ENCODE measurements around the gene USP5. TPM values are rescaled to one million over a fixed set of nuclear protein-coding genes. Genes with fewer than 3 reads are reported as not detected.

The USP5 gene
- total RNA-seq, 1 donor from 2014 or later: 61.6 TPM

- peaks cover 9 to 43% (median 28%) of the 10 kb centered on the region in 3 donors for H3K27me3 ChIP-seq (ENCODE audit: control insufficient read depth in 3 of 3, insufficient read depth in 3 of 3, low read length in 3 of 3)
- H3K27ac ChIP-seq (ENCODE audit: low read depth, low read length): no peak overlapping the region
- peaks cover 16 to 23% (median 19%) of the 10 kb centered on the region in 3 donors for H3K4me1 ChIP-seq (ENCODE audit: control insufficient read depth in 3 of 3, insufficient read depth in 3 of 3, low read length in 3 of 3)
- peaks cover 0 to 7% (median 0%) of the 10 kb centered on the region in 3 donors for H3K36me3 ChIP-seq (ENCODE audit: control insufficient read depth in 3 of 3, insufficient read depth in 3 of 3, low read length in 3 of 3)
- no peak overlapping the region for H3K9ac ChIP-seq (ENCODE audit: low read depth in 1 of 3, low read length in 3 of 3)
- no peaks in the 10 kb centered on the region for H3K9me3 ChIP-seq (ENCODE audit: control insufficient read depth in 3 of 3, low read length in 3 of 3)
- no peak overlapping the region for H3K4me3 ChIP-seq (ENCODE audit: low read length in 3 of 3)
Observed at GRCh38 chr12:6830999-6831398, 21.0 kb upstream of the USP5 start.

GRCh38 chr12:6831450-6831995 is 20.4 kb upstream of the USP5 start:
- Histone ChIP-seq H3K9me3 (ENCODE audit: control insufficient read depth in 3 of 3, low read length in 3 of 3) (no peaks in the 10 kb centered on the region), H3K9ac (ENCODE audit: low read depth in 1 of 3, low read length in 3 of 3) (no peak overlapping the region), H3K27me3 (ENCODE audit: control insufficient read depth in 3 of 3, insufficient read depth in 3 of 3, low read length in 3 of 3) (peaks cover 5 to 38% (median 23%) of the 10 kb centered on the region in 3 donors), H3K36me3 (ENCODE audit: control insufficient read depth in 3 of 3, insufficient read depth in 3 of 3, low read length in 3 of 3) (peaks cover 0 to 7% (median 0%) of the 10 kb centered on the region in 3 donors), H3K4me3 (ENCODE audit: low read length in 3 of 3) (no peak overlapping the region), H3K27ac (ENCODE audit: low read depth, low read length) (no peak overlapping the region), H3K4me1 (ENCODE audit: control insufficient read depth in 3 of 3, insufficient read depth in 3 of 3, low read length in 3 of 3) (peaks cover 16 to 23% (median 19%) of the 10 kb centered on the region in 3 donors)

DNA sequence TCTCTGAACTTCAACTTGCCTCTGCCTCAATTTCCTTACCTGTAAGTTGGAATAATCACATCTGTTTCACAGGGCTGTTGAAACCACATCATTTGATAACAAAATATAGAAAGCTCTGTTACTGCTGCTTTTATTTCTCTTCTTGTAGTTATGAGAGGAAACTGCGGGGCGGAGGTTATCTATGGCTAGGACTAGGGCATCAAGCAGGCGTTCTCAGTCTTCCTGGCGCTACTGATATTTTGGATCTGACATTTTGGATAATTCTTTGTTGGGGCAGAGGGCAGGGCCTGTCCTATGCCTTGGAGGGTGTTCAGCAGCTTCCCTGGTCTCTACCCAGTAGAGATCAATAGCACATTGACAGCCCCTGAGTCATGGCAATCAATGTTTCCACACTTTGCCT is 19.8 kb upstream of the USP5 start:
- peaks cover 5 to 32% (median 17%) of the 10 kb centered on the region in 3 donors for H3K27me3 ChIP-seq (ENCODE audit: control insufficient read depth in 3 of 3, insufficient read depth in 3 of 3, low read length in 3 of 3)
- no peak overlapping the region for H3K4me3 ChIP-seq (ENCODE audit: low read length in 3 of 3)
- H3K27ac ChIP-seq (ENCODE audit: low read depth, low read length): no peak overlapping the region
- H3K9ac ChIP-seq (ENCODE audit: low read depth in 1 of 3, low read length in 3 of 3): no peak overlapping the region
- H3K4me1 ChIP-seq (ENCODE audit: control insufficient read depth in 3 of 3, insufficient read depth in 3 of 3, low read length in 3 of 3): peaks cover 13 to 19% (median 15%) of the 10 kb centered on the region in 3 donors
- peaks cover 0 to 7% (median 0%) of the 10 kb centered on the region in 3 donors for H3K36me3 ChIP-seq (ENCODE audit: control insufficient read depth in 3 of 3, insufficient read depth in 3 of 3, low read length in 3 of 3)
- no peaks in the 10 kb centered on the region for H3K9me3 ChIP-seq (ENCODE audit: control insufficient read depth in 3 of 3, low read length in 3 of 3)

GRCh38 chr12:6833189-6833890 is 18.6 kb upstream of the USP5 start:
- Histone ChIP-seq H3K4me1 (ENCODE audit: control insufficient read depth in 3 of 3, insufficient read depth in 3 of 3, low read length in 3 of 3) (peaks cover 6 to 12% (median 9%) of the 10 kb centered on the region in 3 donors), H3K27ac (ENCODE audit: low read depth, low read length) (no peak overlapping the region)

DNA sequence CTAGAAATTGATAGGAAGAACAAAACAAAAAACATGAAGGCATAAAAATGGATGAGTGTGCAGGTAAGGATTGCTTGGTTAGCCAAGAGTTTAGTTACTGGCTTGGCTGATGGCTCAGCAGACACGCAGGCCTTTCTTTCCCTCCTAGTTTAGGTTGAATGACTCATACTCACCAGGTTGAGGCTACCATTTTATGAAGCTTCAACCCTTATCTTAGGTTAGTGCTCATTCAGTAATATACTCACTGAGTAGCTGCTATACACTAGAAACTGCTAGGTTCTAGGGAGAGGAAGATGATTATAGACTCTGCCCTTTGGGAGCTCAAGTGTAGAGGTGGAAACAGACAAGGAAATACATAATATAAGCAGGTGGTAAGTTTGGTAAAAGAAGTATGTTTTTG is 17.7 kb upstream of the USP5 start:
- peaks cover 0 to 7% (median 3%) of the 10 kb centered on the region in 3 donors for H3K4me1 ChIP-seq (ENCODE audit: control insufficient read depth in 3 of 3, insufficient read depth in 3 of 3, low read length in 3 of 3)
- peaks cover 0 to 8% (median 2%) of the 10 kb centered on the region in 3 donors for H3K36me3 ChIP-seq (ENCODE audit: control insufficient read depth in 3 of 3, insufficient read depth in 3 of 3, low read length in 3 of 3)
- H3K27ac ChIP-seq (ENCODE audit: low read depth, low read length): no peak overlapping the region
- peaks cover 0 to 13% (median 3%) of the 10 kb centered on the region in 3 donors for H3K27me3 ChIP-seq (ENCODE audit: control insufficient read depth in 3 of 3, insufficient read depth in 3 of 3, low read length in 3 of 3)
- H3K9me3 ChIP-seq (ENCODE audit: control insufficient read depth in 3 of 3, low read length in 3 of 3): no peaks in the 10 kb centered on the region
- H3K4me3 ChIP-seq (ENCODE audit: low read length in 3 of 3): no peak overlapping the region
- no peak overlapping the region for H3K9ac ChIP-seq (ENCODE audit: low read depth in 1 of 3, low read length in 3 of 3)

More at GRCh38 chr12:6833189-6833890, 18.6 kb upstream of the USP5 start:
- peaks cover 5 to 22% (median 9%) of the 10 kb centered on the region in 3 donors for H3K27me3 ChIP-seq (ENCODE audit: control insufficient read depth in 3 of 3, insufficient read depth in 3 of 3, low read length in 3 of 3)
- no peaks in the 10 kb centered on the region for H3K9me3 ChIP-seq (ENCODE audit: control insufficient read depth in 3 of 3, low read length in 3 of 3)
- no peak overlapping the region for H3K4me3 ChIP-seq (ENCODE audit: low read length in 3 of 3)
- peak overlapping the region in 1 of 3 donors; percentile 33 for H3K9ac ChIP-seq (ENCODE audit: low read depth in 1 of 3, low read length in 3 of 3)
- peaks cover 0 to 7% (median 2%) of the 10 kb centered on the region in 3 donors for H3K36me3 ChIP-seq (ENCODE audit: control insufficient read depth in 3 of 3, insufficient read depth in 3 of 3, low read length in 3 of 3)

GRCh38 chr12:6834873-6835272 is 17.1 kb upstream of the USP5 start:
- H3K27me3 ChIP-seq (ENCODE audit: control insufficient read depth in 3 of 3, insufficient read depth in 3 of 3, low read length in 3 of 3): peaks cover 0 to 7% (median 0%) of the 10 kb centered on the region in 3 donors
- H3K4me3 ChIP-seq (ENCODE audit: low read length in 3 of 3): no peak overlapping the region
- H3K36me3 ChIP-seq (ENCODE audit: control insufficient read depth in 3 of 3, insufficient read depth in 3 of 3, low read length in 3 of 3): peaks cover 0 to 9% (median 2%) of the 10 kb centered on the region in 3 donors
- no peaks in the 10 kb centered on the region for H3K9me3 ChIP-seq (ENCODE audit: control insufficient read depth in 3 of 3, low read length in 3 of 3)
- no peak overlapping the region for H3K27ac ChIP-seq (ENCODE audit: low read depth, low read length)
- H3K4me1 ChIP-seq (ENCODE audit: control insufficient read depth in 3 of 3, insufficient read depth in 3 of 3, low read length in 3 of 3): peaks cover 0 to 4% (median 0%) of the 10 kb centered on the region in 3 donors
- H3K9ac ChIP-seq (ENCODE audit: low read depth in 1 of 3, low read length in 3 of 3): no peak overlapping the region

DNA sequence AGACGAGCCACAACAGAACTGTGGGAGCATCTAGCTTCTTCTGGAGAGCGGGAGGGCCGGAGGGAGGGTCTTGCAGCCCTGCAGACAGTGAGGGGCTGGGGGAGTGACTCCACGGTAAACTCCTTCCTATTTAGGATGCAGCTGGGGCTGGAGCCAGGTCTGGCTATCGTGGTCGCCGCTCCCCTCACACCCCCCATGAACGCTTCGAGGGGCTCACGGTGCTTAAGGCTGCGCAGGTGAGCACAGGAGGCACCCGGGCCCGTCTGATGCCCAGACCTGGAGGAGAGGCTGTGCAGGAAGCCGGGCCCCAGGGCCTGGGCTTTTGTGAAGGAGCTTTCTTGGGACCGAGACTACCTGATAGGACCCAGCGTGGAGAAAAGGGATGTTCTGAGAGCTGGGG is 15.1 kb upstream of the USP5 start:
- Histone ChIP-seq H3K36me3 (ENCODE audit: control insufficient read depth in 3 of 3, insufficient read depth in 3 of 3, low read length in 3 of 3) (peaks cover 0 to 6% (median 2%) of the 10 kb centered on the region in 3 donors), H3K9ac (ENCODE audit: low read depth in 1 of 3, low read length in 3 of 3) (no peak overlapping the region), H3K4me1 (ENCODE audit: control insufficient read depth in 3 of 3, insufficient read depth in 3 of 3, low read length in 3 of 3) (peaks cover 0 to 5% (median 4%) of the 10 kb centered on the region in 3 donors), H3K27me3 (ENCODE audit: control insufficient read depth in 3 of 3, insufficient read depth in 3 of 3, low read length in 3 of 3) (no peaks in the 10 kb centered on the region), H3K4me3 (ENCODE audit: low read length in 3 of 3) (no peak overlapping the region), H3K9me3 (ENCODE audit: control insufficient read depth in 3 of 3, low read length in 3 of 3) (no peaks in the 10 kb centered on the region), H3K27ac (ENCODE audit: low read depth, low read length) (no peak overlapping the region)

- H3K9ac ChIP-seq (ENCODE audit: low read depth in 1 of 3, low read length in 3 of 3): no peak overlapping the region
- H3K36me3 ChIP-seq (ENCODE audit: control insufficient read depth in 3 of 3, insufficient read depth in 3 of 3, low read length in 3 of 3): peaks cover 0 to 6% (median 2%) of the 10 kb centered on the region in 3 donors
- no peak overlapping the region for H3K27ac ChIP-seq (ENCODE audit: low read depth, low read length)
- no peaks in the 10 kb centered on the region for H3K9me3 ChIP-seq (ENCODE audit: control insufficient read depth in 3 of 3, low read length in 3 of 3)
- H3K4me1 ChIP-seq (ENCODE audit: control insufficient read depth in 3 of 3, insufficient read depth in 3 of 3, low read length in 3 of 3): peaks cover 0 to 5% (median 4%) of the 10 kb centered on the region in 3 donors
- no peaks in the 10 kb centered on the region for H3K27me3 ChIP-seq (ENCODE audit: control insufficient read depth in 3 of 3, insufficient read depth in 3 of 3, low read length in 3 of 3)
- H3K4me3 ChIP-seq (ENCODE audit: low read length in 3 of 3): no peak overlapping the region
Observed at GRCh38 chr12:6837370-6838060, 14.4 kb upstream of the USP5 start.

DNA sequence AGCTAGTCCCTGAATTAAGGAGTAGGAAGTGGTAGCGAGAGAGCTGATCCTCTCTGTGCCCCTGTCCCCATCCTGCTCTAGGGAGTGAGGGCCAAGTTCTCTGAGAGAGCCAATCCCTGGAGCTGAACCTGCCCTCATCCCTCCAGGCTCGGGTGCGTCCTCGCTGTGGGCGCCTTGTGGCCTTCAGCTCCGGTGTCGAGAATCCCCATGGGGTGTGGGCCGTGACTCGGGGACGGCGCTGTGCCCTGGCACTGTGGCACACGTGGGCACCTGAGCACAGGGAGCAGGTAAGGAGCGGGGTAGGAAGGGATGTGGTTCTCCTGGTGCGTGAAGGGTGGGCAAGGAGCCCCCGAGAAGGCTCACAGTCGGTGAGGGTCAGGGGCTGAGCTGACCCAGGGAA is 13.1 kb upstream of the USP5 start:
- Histone ChIP-seq H3K36me3 (ENCODE audit: control insufficient read depth in 3 of 3, insufficient read depth in 3 of 3, low read length in 3 of 3) (peaks cover 0 to 5% (median 3%) of the 10 kb centered on the region in 3 donors), H3K9me3 (ENCODE audit: control insufficient read depth in 3 of 3, low read length in 3 of 3) (no peaks in the 10 kb centered on the region), H3K27me3 (ENCODE audit: control insufficient read depth in 3 of 3, insufficient read depth in 3 of 3, low read length in 3 of 3) (no peaks in the 10 kb centered on the region), H3K4me1 (ENCODE audit: control insufficient read depth in 3 of 3, insufficient read depth in 3 of 3, low read length in 3 of 3) (peaks cover 0 to 5% (median under 1%) of the 10 kb centered on the region in 3 donors), H3K27ac (ENCODE audit: low read depth, low read length) (no peak overlapping the region), H3K4me3 (ENCODE audit: low read length in 3 of 3) (no peak overlapping the region), H3K9ac (ENCODE audit: low read depth in 1 of 3, low read length in 3 of 3) (no peak overlapping the region)
